ENCODE results near the gene NFATC3. TPM values are rescaled to one million over a fixed set of nuclear protein-coding genes. Genes with fewer than 3 reads are reported as not detected.

Gene NFATC3
- total RNA-seq, 2 donors from 2014 or later, result 27.4 to 30.1 TPM

- Mint-ChIP-seq H3K36me3 (ENCODE audit: low read depth) (peaks cover 9% of the 10 kb centered on the region), H3K4me1 (peaks cover 4% of the 10 kb centered on the region), H3K27ac (peak within 1 kb of the TSS; percentile 18), H3K27me3 (ENCODE audit: insufficient read depth) (peaks cover 35% of the 10 kb centered on the region), H3K9me3 (no peaks in the 10 kb centered on the region), H3K4me3 (peak within 1 kb of the TSS; percentile 77)
- DNase-seq, result peak; percentile 99
- Histone ChIP-seq H3K36me3 (ENCODE audit: control insufficient read depth, insufficient read depth, low read length) (no peaks in the 10 kb centered on the region), H3K9ac (ENCODE audit: extremely low read depth, low read length, poor library complexity, severe bottlenecking) (no peak within 1 kb of the TSS), H3K27me3 (ENCODE audit: control insufficient read depth, insufficient read depth, low read length, poor library complexity, severe bottlenecking) (peaks cover 9% of the 10 kb centered on the region), H3K27ac (ENCODE audit: low read depth, low read length) (no peak within 1 kb of the TSS), H3K4me3 (ENCODE audit: low read length) (peak within 1 kb of the TSS; percentile 96), H3K9me3 (ENCODE audit: control insufficient read depth, low read length) (no peaks in the 10 kb centered on the region), H3K4me1 (ENCODE audit: control insufficient read depth, insufficient read depth, low read length) (peaks cover 3% of the 10 kb centered on the region)
- 0 to 2% methylated on average over 42 to 75 of the region's 75 CpGs for WGBS, 2 experiments (ENCODE audit: insufficient coverage in 1 of 2, insufficient read length in 1 of 2)
- TF ChIP-seq, protein P1, sequence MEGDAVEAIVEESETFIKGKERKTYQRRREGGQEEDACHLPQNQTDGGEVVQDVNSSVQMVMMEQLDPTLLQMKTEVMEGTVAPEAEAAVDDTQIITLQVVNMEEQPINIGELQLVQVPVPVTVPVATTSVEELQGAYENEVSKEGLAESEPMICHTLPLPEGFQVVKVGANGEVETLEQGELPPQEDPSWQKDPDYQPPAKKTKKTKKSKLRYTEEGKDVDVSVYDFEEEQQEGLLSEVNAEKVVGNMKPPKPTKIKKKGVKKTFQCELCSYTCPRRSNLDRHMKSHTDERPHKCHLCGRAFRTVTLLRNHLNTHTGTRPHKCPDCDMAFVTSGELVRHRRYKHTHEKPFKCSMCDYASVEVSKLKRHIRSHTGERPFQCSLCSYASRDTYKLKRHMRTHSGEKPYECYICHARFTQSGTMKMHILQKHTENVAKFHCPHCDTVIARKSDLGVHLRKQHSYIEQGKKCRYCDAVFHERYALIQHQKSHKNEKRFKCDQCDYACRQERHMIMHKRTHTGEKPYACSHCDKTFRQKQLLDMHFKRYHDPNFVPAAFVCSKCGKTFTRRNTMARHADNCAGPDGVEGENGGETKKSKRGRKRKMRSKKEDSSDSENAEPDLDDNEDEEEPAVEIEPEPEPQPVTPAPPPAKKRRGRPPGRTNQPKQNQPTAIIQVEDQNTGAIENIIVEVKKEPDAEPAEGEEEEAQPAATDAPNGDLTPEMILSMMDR (conservative IDR thresholded peaks at IDR 0.05), result no peak
These were observed 160.0 kb downstream of the NFATC3 start, which contains the start of gene PLA2G15 for GRCh38 chr16:68244903-68245853. TSS of gene PLA2G15 (plus strand) at chr16:68245373. CDS start at chr16:68245427, 54 bp downstream.

GRCh38 chr16:68246121-68246520 lies 161.0 kb downstream of the NFATC3 start:
- Histone ChIP-seq H3K4me3 (ENCODE audit: low read length) (peak overlapping the region; percentile 96), H3K9me3 (ENCODE audit: control insufficient read depth, low read length) (no peaks in the 10 kb centered on the region), H3K27ac (ENCODE audit: low read depth, low read length) (no peak overlapping the region), H3K4me1 (ENCODE audit: control insufficient read depth, insufficient read depth, low read length) (peaks cover 3% of the 10 kb centered on the region), H3K36me3 (ENCODE audit: control insufficient read depth, insufficient read depth, low read length) (no peaks in the 10 kb centered on the region), H3K27me3 (ENCODE audit: control insufficient read depth, insufficient read depth, low read length, poor library complexity, severe bottlenecking) (peaks cover 9% of the 10 kb centered on the region), H3K9ac (ENCODE audit: extremely low read depth, low read length, poor library complexity, severe bottlenecking) (no peak overlapping the region)
- Mint-ChIP-seq H3K27ac (no peak overlapping the region), H3K4me3 (peak overlapping the region; percentile 77), H3K27me3 (ENCODE audit: insufficient read depth) (peaks cover 35% of the 10 kb centered on the region), H3K36me3 (ENCODE audit: low read depth) (peaks cover 13% of the 10 kb centered on the region), H3K9me3 (no peaks in the 10 kb centered on the region), H3K4me1 (peaks cover 4% of the 10 kb centered on the region)
- TF ChIP-seq, protein P1 (conservative IDR thresholded peaks at IDR 0.05), result no peak
- 89 to 90% methylated on average over 7 of the region's 7 CpGs for WGBS, 2 experiments (ENCODE audit: insufficient coverage in 1 of 2, insufficient read length in 1 of 2)
- no peak for DNase-seq

DNA sequence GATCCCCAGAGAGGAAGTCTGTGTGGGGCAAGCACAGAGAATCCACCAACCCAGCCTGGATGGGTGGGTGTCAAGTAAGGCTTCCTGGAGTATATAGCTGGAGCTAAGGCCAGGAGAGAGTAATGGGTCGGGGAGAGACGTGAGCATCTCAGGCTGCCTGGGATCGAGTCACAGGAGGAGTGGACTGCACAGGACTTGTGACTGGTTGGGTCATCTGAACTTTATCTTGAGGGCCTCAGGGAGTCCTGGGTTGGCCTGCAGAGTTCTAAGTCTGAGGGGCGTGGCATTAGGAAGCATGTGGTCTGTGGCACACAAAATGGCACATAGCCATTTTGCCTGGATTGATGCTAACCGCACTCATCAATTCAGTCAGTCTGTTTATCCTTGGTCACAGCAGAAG lies 161.5 kb downstream of the NFATC3 start:
- whole genome bisulfite sequencing, 2 experiments (ENCODE audit: insufficient coverage in 1 of 2, insufficient read length in 1 of 2), result 95 to 100% methylated on average over 5 of the region's 5 CpGs
- peak overlapping the region; percentile 77 for H3K4me3 Mint-ChIP-seq
- H3K4me3 ChIP-seq (ENCODE audit: low read length), result no peak overlapping the region
- peaks cover 9% of the 10 kb centered on the region for H3K27me3 ChIP-seq (ENCODE audit: control insufficient read depth, insufficient read depth, low read length, poor library complexity, severe bottlenecking)
- peaks cover 3% of the 10 kb centered on the region for H3K4me1 ChIP-seq (ENCODE audit: control insufficient read depth, insufficient read depth, low read length)
- no peaks in the 10 kb centered on the region for H3K36me3 ChIP-seq (ENCODE audit: control insufficient read depth, insufficient read depth, low read length)
- TF ChIP-seq, protein P1 (conservative IDR thresholded peaks at IDR 0.05), result no peak
- H3K27ac ChIP-seq (ENCODE audit: low read depth, low read length), result no peak overlapping the region
- H3K9ac ChIP-seq (ENCODE audit: extremely low read depth, low read length, poor library complexity, severe bottlenecking), result no peak overlapping the region
- peaks cover 15% of the 10 kb centered on the region for H3K36me3 Mint-ChIP-seq (ENCODE audit: low read depth)
- peaks cover 33% of the 10 kb centered on the region for H3K27me3 Mint-ChIP-seq (ENCODE audit: insufficient read depth)
- peaks cover 4% of the 10 kb centered on the region for H3K4me1 Mint-ChIP-seq
- no peak overlapping the region for H3K27ac Mint-ChIP-seq
- no peak for DNase-seq
- no peaks in the 10 kb centered on the region for H3K9me3 Mint-ChIP-seq
- no peaks in the 10 kb centered on the region for H3K9me3 ChIP-seq (ENCODE audit: control insufficient read depth, low read length)
